H1 (cell line): ENCODE measurements around the gene NDST4. TPM values are rescaled to one million over a fixed set of nuclear protein-coding genes. Genes with fewer than 3 reads are reported as not detected.

Experiments used
- BCL11A ChIP-seq, 2 experiments: IDR thresholded peaks; one replicate each; pipeline ENCODE4 v1.6.1; 2011; ENCODE audit warnings: low read depth in 2 of 2, low read length in 2 of 2, mild to moderate bottlenecking in 2 of 2
- CBX8 ChIP-seq: fragments of 300-800, 300-1000 bp; sonication (generic); IDR thresholded peaks from 2 replicates; pipeline ENCODE4 v1.7.1; 2016; ENCODE audit warnings: low read depth, low read length, borderline replicate concordance
- CREB1 ChIP-seq: IDR thresholded peaks from 2 replicates; pipeline ENCODE4 v1.6.1; 2012; ENCODE audit warnings: inconsistent platforms
- EP300 ChIP-seq, 2 experiments: IDR thresholded peaks; 1 replicate in 1 of 2; 2 replicates in 1 of 2; pipeline ENCODE4 v1.6.1; 2011 to 2012; ENCODE audit warnings: low read depth in 2 of 2, low read length in 2 of 2, mild to moderate bottlenecking in 2 of 2, borderline replicate concordance in 1 of 2, inconsistent platforms in 1 of 2, moderate library complexity in 1 of 2
- KDM5A ChIP-seq: fragments of 200-600 bp; IDR thresholded peaks from 2 replicates; pipeline ENCODE4 v1.7.1; 2012; ENCODE audit warnings: mild to moderate bottlenecking, low read length, inconsistent platforms, mixed read lengths
- SIRT6 ChIP-seq: IDR thresholded peaks from one replicate; pipeline ENCODE4 v1.7.1; 2012; ENCODE audit warnings: low read length, inconsistent platforms
- SP2 ChIP-seq: IDR thresholded peaks from 2 replicates; pipeline ENCODE4 v1.6.1; 2012; ENCODE audit warnings: mild to moderate bottlenecking, low read length, inconsistent platforms
- polyA plus RNA-seq, 7 experiments: library from polyadenylated mRNA; depleted of rRNA in 3 of 7; stranded (reverse) in 5 of 7; unstranded in 2 of 7; fragments of >200 nt in 5 of 7; fragments of 200-250 nt in 2 of 7; gene quantifications; 1 replicate in 5 of 7; 2 replicates in 1 of 7; 4 replicates in 1 of 7; pipeline versions ENCODE4 v1.2.1 to v1.2.3, GENCODE V29; 2011 to 2013; ENCODE audit warnings: missing spikeins in 2 of 7, mixed read lengths in 2 of 7
- total RNA-seq: library from RNA; stranded (reverse); fragmentation: NEBNext Ultra II Directional; extraction: Animal tissue kit (Norgen Biotek cat#: 25700); gene quantifications from 2 replicates; pipeline ENCODE4 v1.2.1, GENCODE V29; 2021
- TF ChIP-seq, protein P1 (sequence below): fragments of 300-600 bp; sonication (generic); IDR thresholded peaks from 2 replicates; pipeline ENCODE4 v1.7.1; 2012; ENCODE audit warnings: low read length, moderate library complexity, mild to moderate bottlenecking, inconsistent platforms; ENCODE audit not compliant: insufficient replicate concordance

The NDST4 gene
- total and polyA plus RNA-seq, 2 of the 8 experiments (the other 6 are each of a cell fraction or from before 2014, with no cell fraction given): 0.02 TPM; not detected in 1

DNA sequence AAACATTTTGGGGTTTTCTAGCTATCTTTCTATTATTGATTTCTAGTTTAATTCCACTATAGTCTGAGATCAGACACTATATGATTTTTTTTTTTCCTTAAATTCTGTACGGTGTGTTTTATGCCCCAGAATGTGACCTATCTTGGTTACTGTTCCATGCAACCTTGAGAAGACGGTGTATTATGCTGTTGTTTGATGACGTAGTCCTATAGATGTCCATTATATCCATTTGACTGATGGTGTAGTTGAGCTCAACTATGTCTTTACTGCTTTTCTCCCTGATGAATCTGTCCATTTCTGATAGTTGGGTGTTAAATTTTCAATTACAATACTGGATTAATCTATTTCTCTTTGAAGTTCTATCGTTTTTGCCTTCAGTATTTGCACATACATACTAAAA lies 212.5 kb downstream of the NDST4 start (continued):
- TF ChIP-seq, protein P1, sequence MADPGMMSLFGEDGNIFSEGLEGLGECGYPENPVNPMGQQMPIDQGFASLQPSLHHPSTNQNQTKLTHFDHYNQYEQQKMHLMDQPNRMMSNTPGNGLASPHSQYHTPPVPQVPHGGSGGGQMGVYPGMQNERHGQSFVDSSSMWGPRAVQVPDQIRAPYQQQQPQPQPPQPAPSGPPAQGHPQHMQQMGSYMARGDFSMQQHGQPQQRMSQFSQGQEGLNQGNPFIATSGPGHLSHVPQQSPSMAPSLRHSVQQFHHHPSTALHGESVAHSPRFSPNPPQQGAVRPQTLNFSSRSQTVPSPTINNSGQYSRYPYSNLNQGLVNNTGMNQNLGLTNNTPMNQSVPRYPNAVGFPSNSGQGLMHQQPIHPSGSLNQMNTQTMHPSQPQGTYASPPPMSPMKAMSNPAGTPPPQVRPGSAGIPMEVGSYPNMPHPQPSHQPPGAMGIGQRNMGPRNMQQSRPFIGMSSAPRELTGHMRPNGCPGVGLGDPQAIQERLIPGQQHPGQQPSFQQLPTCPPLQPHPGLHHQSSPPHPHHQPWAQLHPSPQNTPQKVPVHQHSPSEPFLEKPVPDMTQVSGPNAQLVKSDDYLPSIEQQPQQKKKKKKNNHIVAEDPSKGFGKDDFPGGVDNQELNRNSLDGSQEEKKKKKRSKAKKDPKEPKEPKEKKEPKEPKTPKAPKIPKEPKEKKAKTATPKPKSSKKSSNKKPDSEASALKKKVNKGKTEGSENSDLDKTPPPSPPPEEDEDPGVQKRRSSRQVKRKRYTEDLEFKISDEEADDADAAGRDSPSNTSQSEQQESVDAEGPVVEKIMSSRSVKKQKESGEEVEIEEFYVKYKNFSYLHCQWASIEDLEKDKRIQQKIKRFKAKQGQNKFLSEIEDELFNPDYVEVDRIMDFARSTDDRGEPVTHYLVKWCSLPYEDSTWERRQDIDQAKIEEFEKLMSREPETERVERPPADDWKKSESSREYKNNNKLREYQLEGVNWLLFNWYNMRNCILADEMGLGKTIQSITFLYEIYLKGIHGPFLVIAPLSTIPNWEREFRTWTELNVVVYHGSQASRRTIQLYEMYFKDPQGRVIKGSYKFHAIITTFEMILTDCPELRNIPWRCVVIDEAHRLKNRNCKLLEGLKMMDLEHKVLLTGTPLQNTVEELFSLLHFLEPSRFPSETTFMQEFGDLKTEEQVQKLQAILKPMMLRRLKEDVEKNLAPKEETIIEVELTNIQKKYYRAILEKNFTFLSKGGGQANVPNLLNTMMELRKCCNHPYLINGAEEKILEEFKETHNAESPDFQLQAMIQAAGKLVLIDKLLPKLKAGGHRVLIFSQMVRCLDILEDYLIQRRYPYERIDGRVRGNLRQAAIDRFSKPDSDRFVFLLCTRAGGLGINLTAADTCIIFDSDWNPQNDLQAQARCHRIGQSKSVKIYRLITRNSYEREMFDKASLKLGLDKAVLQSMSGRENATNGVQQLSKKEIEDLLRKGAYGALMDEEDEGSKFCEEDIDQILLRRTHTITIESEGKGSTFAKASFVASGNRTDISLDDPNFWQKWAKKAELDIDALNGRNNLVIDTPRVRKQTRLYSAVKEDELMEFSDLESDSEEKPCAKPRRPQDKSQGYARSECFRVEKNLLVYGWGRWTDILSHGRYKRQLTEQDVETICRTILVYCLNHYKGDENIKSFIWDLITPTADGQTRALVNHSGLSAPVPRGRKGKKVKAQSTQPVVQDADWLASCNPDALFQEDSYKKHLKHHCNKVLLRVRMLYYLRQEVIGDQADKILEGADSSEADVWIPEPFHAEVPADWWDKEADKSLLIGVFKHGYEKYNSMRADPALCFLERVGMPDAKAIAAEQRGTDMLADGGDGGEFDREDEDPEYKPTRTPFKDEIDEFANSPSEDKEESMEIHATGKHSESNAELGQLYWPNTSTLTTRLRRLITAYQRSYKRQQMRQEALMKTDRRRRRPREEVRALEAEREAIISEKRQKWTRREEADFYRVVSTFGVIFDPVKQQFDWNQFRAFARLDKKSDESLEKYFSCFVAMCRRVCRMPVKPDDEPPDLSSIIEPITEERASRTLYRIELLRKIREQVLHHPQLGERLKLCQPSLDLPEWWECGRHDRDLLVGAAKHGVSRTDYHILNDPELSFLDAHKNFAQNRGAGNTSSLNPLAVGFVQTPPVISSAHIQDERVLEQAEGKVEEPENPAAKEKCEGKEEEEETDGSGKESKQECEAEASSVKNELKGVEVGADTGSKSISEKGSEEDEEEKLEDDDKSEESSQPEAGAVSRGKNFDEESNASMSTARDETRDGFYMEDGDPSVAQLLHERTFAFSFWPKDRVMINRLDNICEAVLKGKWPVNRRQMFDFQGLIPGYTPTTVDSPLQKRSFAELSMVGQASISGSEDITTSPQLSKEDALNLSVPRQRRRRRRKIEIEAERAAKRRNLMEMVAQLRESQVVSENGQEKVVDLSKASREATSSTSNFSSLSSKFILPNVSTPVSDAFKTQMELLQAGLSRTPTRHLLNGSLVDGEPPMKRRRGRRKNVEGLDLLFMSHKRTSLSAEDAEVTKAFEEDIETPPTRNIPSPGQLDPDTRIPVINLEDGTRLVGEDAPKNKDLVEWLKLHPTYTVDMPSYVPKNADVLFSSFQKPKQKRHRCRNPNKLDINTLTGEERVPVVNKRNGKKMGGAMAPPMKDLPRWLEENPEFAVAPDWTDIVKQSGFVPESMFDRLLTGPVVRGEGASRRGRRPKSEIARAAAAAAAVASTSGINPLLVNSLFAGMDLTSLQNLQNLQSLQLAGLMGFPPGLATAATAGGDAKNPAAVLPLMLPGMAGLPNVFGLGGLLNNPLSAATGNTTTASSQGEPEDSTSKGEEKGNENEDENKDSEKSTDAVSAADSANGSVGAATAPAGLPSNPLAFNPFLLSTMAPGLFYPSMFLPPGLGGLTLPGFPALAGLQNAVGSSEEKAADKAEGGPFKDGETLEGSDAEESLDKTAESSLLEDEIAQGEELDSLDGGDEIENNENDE: no peak
- TF ChIP-seq SIRT6 (no peak), KDM5A (no peak), BCL11A (IDR thresholded peaks at IDR 0.05; ENCODE audit: low read depth in 2 of 2, low read length in 2 of 2) (no peak), SP2 (no peak), CREB1 (no peak), CBX8 (no peak), EP300 (IDR thresholded peaks at IDR 0.05; ENCODE audit: borderline replicate concordance in 1 of 2, low read depth in 2 of 2, low read length in 2 of 2) (no peak)
- TF ChIP-seq, all 59 proteins: peak for 0
